ENCODE results near the gene ZNF454.

ZNF454 gene

DNA sequence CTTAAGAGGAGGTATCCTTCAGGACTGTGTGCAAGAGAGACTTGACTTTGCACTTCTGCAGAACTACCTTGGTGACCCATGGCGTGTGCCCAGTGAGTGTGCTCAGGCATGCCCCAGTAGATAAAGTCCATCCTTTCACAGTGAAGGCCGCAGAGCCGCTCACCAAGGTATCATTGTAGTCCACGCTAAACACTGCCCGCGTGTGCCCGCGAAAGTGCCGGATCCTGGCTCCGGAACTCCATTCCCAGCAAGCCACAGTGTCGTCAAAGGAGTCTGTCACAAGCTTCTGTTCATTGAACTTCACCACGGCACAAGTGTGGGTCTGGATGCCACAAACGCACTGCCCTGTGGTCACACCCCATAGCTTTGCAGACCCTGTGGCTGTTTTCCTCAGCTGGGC, 57.4 kb downstream of the ZNF454 start:
- no peak for TF ChIP-seq POLR2A (IDR thresholded peaks at IDR 0.05; ENCODE audit: low read depth, low read length)
- no peak for DNase-seq (ENCODE audit: insufficient read length, low spot score)
- no peak for FAIRE-seq

DNA sequence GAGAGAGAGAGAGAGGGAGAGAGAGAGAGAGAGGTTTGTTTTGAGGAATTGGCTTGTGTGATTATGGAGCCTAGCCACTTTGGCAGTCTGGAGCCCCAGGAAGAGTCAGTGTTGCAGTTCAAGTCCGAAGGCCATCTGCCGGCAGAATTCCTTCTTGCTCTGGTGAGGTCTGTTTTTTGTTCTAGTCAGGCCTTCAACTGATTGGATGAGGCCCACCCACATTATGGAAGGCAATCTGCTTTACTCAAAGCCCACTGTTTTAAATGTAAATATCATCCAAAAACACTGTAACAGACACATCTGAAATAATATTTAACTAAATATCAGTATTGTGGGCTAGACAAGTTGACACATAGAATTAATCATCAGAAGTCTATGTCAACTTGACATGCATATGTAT, 65.6 kb downstream of the ZNF454 start:
- FAIRE-seq: no peak
- TF ChIP-seq POLR2A (IDR thresholded peaks at IDR 0.05; ENCODE audit: low read depth, low read length): no peak
- DNase-seq (ENCODE audit: insufficient read length, low spot score): no peak

DNA sequence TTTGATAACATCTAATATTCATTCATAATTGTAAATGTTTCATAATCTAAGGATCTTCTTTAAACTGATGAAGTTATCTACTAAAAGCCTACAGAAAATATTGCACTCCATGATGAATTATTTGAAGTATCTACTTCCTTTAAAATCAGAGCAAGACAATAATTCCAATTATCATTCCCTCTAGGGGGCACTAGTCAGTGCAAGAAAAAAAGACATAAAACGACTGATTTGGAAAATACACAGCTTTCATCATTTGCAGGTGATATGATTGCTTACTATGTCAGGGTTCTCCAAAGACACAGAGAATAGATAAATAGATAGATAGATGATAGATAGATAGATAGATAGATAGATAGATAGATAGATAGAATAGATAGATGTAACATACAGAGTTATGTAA, 67.7 kb downstream of the ZNF454 start:
- FAIRE-seq: no peak
- no peak for DNase-seq (ENCODE audit: insufficient read length, low spot score)
- no peak for TF ChIP-seq POLR2A (IDR thresholded peaks at IDR 0.05; ENCODE audit: low read depth, low read length)
